Testis (tissue), 3 donors: Measurements from ENCODE around the gene SLC7A14. TPM values are rescaled to one million over a fixed set of nuclear protein-coding genes. Genes with fewer than 3 reads are reported as not detected.
"Not testable (repeated sequence)": the region's sequence is repeated elsewhere in the genome, so short reads cannot be mapped to it uniquely, and the experiment has no call there.

Experiments
- DNase-seq: peaks from one replicate; pipeline ENCODE4 v3.0.0-alpha.2; 2019
- H3K27ac ChIP-seq, 2 donors: fragments of 200-600 bp; sonication (generic); one replicate each; pipeline ENCODE4 v1.5.1; 2019
- H3K27me3 ChIP-seq: fragments of 200-600 bp; sonication (generic); one replicate; pipeline ENCODE4 v1.5.1; 2019
- H3K36me3 ChIP-seq: fragments of 200-600 bp; sonication (generic); one replicate; pipeline ENCODE4 v1.5.1; 2017; ENCODE audit warnings: low read depth; ENCODE audit errors: missing control alignments
- H3K4me1 ChIP-seq: fragments of 200-600 bp; sonication (generic); one replicate; pipeline ENCODE4 v1.5.1; 2019
- H3K4me3 ChIP-seq, 2 donors: fragments of 200-600 bp; sonication (generic); one replicate each; pipeline ENCODE4 v1.5.1; 2017 to 2019
- H3K9me3 ChIP-seq: fragments of 200-600 bp; sonication (generic); one replicate; pipeline ENCODE4 v1.5.1; 2017
- CTCF ChIP-seq, 3 experiments: fragments of 450-650 bp in 2 of 3; fragments of 200-600 bp in 1 of 3; sonication (generic) in 1 of 3; IDR thresholded peaks; one replicate each; pipeline ENCODE4 v1.5.1; 2016 to 2019; ENCODE audit warnings: antibody characterized with exemption in 3 of 3, mild to moderate bottlenecking in 2 of 3, moderate library complexity in 1 of 3
- POLR2A ChIP-seq: fragments of 450-650 bp; IDR thresholded peaks from one replicate; pipeline ENCODE4 v1.6.1; 2017; ENCODE audit warnings: antibody characterized with exemption, mild to moderate bottlenecking, moderate library complexity
- WGBS, 2 donors: methylation state at CpG; one replicate each; pipeline ENCODE4 v1.1.5; 2018; 5-methylcytosine and 5-hydroxymethylcytosine counted together
- intact Hi-C: fragments of 100-400 bp; cut with DNase I; formaldehyde crosslinking; loops from one replicate; pipeline ENCODE4 v1.15.1; 2023; ENCODE audit warnings: low total_unique reads
- polyA plus RNA-seq: library from polyadenylated mRNA; stranded (reverse); fragments of 350-450 nt; fragmentation: Illumina TruSeq; extraction: RNeasy Lipid Tissue Mini Kit (QIAGEN cat#74804); gene quantifications from one replicate; pipeline ENCODE4 v1.2.3, GENCODE V29; 2014; ENCODE audit warnings: low read depth, low replicate concordance; ENCODE audit not compliant: insufficient read depth
- total RNA-seq, 2 donors: library from RNA; depleted of rRNA; stranded (reverse); fragments of >200 nt; gene quantifications; one replicate each; pipeline ENCODE4 v1.2.3, GENCODE V29; 2016

SLC7A14 gene
- total and polyA plus RNA-seq, 3 donors from 2014 or later, result 0.15 to 0.31 (median 0.24) TPM

- peaks cover 11% of the 10 kb centered on the region for H3K4me1 ChIP-seq
- intact Hi-C loops, result no loop called here
- H3K4me3 ChIP-seq, result peak overlapping the region in 1 of 2 donors; percentile 40
- no peaks in the 10 kb centered on the region for H3K27me3 ChIP-seq
- 4 to 6% methylated on average over 16 to 20 of the region's 20 CpGs for WGBS, 2 donors
- peak; percentile 84 for DNase-seq
- no peaks in the 10 kb centered on the region for H3K9me3 ChIP-seq
- H3K27ac ChIP-seq, result no peak overlapping the region
- no peaks in the 10 kb centered on the region for H3K36me3 ChIP-seq
- TF ChIP-seq CTCF (IDR thresholded peaks at IDR 0.05), result no peak
- TF ChIP-seq POLR2A, result no peak
Measured at GRCh38 chr3:170584585-170585007, 1.3 kb downstream of the SLC7A14 start.

- intact Hi-C loops, result no loop called here
- TF ChIP-seq POLR2A (no peak), CTCF (IDR thresholded peaks at IDR 0.05) (no peak)
- no peak for DNase-seq
Measured at GRCh38 chr3:170579646-170580045, 6.2 kb downstream of the SLC7A14 start.

GRCh38 chr3:170572665-170573253, 13.1 kb downstream of the SLC7A14 start:
- intact Hi-C loops, result no loop called here
- no peak overlapping the region for H3K4me3 ChIP-seq
- H3K27me3 ChIP-seq, result no peaks in the 10 kb centered on the region
- no peak for DNase-seq
- WGBS, 2 donors, result 55 to 76% methylated on average over 3 of the region's 3 CpGs
- TF ChIP-seq POLR2A (no peak), CTCF (IDR thresholded peaks at IDR 0.05) (no peak)
- no peaks in the 10 kb centered on the region for H3K9me3 ChIP-seq
- no peaks in the 10 kb centered on the region for H3K36me3 ChIP-seq
- no peaks in the 10 kb centered on the region for H3K4me1 ChIP-seq
- no peak overlapping the region for H3K27ac ChIP-seq

More at GRCh38 chr3:170579646-170580045, 6.2 kb downstream of the SLC7A14 start:
- no peaks in the 10 kb centered on the region for H3K36me3 ChIP-seq
- H3K27ac ChIP-seq, result no peak overlapping the region
- H3K27me3 ChIP-seq, result no peaks in the 10 kb centered on the region
- no peaks in the 10 kb centered on the region for H3K4me1 ChIP-seq
- H3K4me3 ChIP-seq, result no peak overlapping the region
- WGBS, 2 donors, result 72 to 76% methylated on average over 3 of the region's 3 CpGs
- no peaks in the 10 kb centered on the region for H3K9me3 ChIP-seq

- intact Hi-C loops, H3K27me3 ChIP-seq, DNase-seq, H3K27ac ChIP-seq, H3K9me3 ChIP-seq, H3K36me3 ChIP-seq, H3K4me3 ChIP-seq, H3K4me1 ChIP-seq: not testable (repeated sequence)
- WGBS, 2 donors, result 83% methylated on average over 1 of the region's 1 CpG; no CpG with 5 or more reads in 1 of the 2 donors
Measured at GRCh38 chr3:170567598-170567997, 18.3 kb downstream of the SLC7A14 start.

- TF ChIP-seq CTCF (IDR thresholded peaks at IDR 0.05), result no peak
- no peak for TF ChIP-seq POLR2A
- no peak overlapping the region for H3K4me3 ChIP-seq
- intact Hi-C loops, result no loop called here
- H3K27me3 ChIP-seq, result no peaks in the 10 kb centered on the region
- WGBS, 2 donors, result 91 to 94% methylated on average over 2 of the region's 2 CpGs
- no peaks in the 10 kb centered on the region for H3K9me3 ChIP-seq
- no peaks in the 10 kb centered on the region for H3K36me3 ChIP-seq
- no peak for DNase-seq
- no peak overlapping the region for H3K27ac ChIP-seq
- no peaks in the 10 kb centered on the region for H3K4me1 ChIP-seq
Measured at GRCh38 chr3:170566413-170566812, 19.5 kb downstream of the SLC7A14 start.
